Left renal cortex interstitium (tissue), 4 donors: ENCODE measurements around the gene LRRC8D. TPM values are rescaled to one million over a fixed set of nuclear protein-coding genes. Genes with fewer than 3 reads are reported as not detected.
A peak's percentile ranks its signal among the peaks of the same experiment; 100 is the strongest.

Experiments used
- DNase-seq, 4 donors: peaks; one replicate each; pipeline ENCODE4 v3.0.0-alpha.2; 2013; ENCODE audit warnings: low read depth in 4 of 4, low spot score in 2 of 4, missing footprints in 1 of 4
- polyA plus RNA-seq, 4 donors: library from polyadenylated mRNA; unstranded; fragments of 120-200 nt; gene quantifications; one replicate each; pipeline ENCODE4 v1.2.1, GENCODE V29; 2013; ENCODE audit not compliant: insufficient read length in 4 of 4

LRRC8D gene
- polyA plus RNA-seq, 4 donors, result 35.3 to 40.7 (median 38.1) TPM

- no peak for DNase-seq
These were observed 44.9 kb downstream of the LRRC8D start for GRCh38 chr1:89865498-89866382.

DNA sequence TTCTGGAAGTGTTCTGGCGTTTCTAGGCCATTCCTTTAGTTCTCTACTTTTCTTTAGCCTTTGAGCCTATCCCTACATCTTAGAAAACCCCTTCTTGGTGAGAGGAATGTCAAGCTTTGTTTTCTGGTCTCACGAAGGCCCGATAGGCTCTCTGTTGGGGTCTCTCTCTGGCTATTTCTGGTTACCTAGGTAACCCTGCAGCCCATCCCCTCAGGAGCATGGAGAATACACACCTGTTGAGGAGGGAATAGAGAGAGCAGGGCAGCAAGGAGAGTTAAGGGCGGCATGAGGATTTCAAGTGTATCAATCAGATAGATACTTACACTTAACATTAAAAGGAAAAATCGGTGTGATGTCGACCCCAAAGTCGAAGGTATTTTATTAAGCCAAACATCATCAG, 45.7 kb downstream of the LRRC8D start:
- no peak for DNase-seq

- no peak for DNase-seq
These were observed 50.2 kb downstream of the LRRC8D start for GRCh38 chr1:89870998-89871397.

DNA sequence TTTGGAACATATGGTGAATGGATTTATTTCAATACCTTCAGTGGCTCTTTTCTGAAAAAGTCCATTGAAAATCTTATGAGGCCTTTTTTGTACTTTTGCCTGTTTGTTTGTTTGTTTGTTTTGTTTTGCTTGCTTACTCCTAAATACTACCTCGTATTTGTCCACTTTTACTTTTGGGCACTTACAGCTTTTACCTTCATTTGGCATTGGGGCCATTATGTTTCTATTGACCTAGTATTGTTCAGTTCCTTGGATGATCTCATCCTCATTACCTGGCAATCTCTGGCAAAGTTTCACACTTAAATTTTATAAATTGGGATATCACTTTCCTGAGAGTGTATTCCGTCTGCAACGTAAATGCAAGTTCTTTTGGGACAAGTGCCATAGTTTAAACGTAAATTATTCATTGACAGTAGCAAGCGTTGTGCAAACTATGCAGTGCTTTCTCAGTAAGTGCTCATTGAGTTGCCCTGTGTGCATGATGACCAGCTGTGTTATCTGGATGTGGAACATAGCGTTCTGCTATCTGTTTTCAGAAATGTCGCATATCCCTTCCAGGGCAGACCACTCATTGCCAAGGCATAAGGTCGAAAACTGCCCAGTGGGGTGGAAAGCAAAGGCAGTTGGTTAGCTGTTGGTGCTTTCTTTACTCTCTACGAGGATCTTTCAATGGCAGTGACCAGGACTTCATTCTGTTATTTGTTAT, 51.1 kb downstream of the LRRC8D start:
- DNase-seq, result no peak

DNA sequence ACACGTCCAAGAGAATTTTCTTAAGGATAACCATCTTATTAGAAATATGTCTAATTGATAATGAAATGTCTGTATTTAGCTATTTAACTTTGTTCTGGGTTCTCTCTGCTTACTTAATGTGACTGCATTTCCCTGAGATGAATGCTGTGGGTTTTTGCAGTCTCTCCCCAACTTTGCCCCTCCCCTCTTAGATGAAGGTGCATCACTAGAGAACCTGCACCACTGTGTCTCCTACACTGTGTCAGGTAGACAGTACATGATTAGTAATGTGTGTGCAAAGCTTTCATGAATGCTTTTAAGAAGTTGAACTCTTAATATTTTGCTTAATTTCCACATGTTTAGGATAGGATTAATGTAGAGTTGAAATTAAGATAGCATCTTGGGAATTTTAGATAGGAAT, 51.7 kb downstream of the LRRC8D start:
- DNase-seq, result no peak

DNA sequence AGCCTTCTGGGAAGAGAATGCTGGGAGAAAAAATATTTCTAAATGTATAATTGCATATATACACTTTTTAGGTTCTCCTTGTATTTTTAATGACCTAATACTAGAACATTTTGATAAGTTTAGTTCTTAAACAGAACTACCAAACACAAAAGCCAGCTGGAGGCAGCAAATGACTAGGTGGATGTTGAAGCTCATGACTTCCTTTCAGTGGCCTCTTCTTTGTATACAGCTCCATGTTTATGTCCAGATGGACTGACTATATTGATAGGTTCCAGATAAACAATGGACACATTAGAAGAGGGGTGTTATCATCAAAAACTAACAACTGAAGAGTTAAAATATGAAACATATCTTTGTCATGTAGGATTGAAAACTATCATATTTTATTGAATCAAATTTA, 52.5 kb downstream of the LRRC8D start:
- DNase-seq, result no peak

DNA sequence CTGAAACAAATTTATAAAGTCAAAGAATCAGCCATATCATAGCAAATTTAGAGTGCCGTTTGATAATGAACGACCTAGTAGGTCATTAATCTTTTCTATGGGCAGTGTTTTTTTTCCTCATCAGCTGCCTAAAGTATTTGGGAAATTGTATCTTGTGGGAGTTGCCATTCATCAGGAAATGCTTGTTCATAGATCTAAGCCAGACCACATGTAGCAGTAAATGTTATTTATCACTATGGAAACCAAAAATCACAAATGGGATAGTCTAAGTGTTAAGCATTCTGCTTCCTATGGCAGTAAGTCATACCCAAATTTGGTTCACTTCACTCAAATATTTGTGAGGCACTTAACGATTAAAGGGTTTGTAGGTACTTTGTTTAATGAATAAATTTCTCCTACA, 52.9 kb downstream of the LRRC8D start:
- DNase-seq, result peak in 3 of 4 donors; percentile 52 to 56 (median 52)

DNA sequence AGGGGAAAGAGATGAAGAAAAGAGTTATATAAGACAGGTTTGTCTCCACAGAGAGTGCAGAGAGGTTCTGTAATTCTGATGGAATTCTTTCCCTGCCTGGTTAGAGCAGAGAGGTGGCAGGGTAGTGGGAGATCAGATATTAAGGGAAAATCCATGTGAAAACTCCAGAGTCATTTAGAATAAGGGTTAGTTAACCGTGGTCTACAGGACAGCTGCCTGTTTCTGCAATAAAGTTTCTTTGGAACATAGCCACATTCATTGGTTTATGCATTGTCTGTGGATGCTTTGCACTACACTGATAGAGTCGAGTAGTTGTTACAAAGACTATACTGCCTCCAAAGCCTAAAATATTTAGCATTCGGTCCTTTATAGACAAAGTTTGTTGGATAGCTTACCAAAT, 55.6 kb downstream of the LRRC8D start:
- no peak for DNase-seq

DNA sequence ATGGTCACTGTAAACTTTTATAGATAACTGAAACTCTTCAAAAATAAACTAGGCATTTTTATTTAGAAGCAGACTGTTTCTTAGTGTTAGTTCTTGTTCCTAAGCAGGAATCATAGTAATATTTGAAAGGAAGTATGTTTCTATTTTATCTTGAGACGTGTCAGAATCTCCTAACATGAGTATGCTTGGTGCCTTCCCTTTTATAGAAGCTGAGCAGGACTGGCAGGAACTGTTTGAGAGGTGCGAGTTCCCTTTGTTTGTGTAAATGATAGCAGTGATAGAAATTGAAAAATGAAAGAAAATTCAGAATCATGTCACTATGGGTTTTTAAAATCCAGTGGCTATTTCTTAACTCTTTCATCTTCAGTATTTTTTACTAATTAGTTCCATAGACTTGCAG, 56.9 kb downstream of the LRRC8D start:
- DNase-seq, result no peak

DNA sequence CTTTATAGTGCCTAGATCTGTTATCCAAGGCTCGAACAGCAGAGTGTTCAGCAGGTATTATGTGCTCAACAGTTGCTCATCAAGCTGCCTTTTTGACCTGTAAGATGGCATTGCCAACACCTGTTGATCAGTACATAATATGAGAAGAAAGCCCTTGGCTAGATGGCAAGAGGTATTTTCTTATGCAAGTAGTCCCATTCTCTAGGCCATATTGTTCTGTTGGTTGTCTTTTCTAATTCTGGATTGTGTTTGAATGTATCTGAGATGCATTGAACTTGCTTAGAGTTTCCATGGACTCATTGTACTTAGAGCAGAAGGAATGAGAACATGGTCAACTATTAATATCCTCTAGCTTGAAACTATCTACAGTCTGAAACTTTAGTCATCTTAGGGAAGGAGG, 57.4 kb downstream of the LRRC8D start:
- DNase-seq, result no peak

- no peak for DNase-seq
These were observed 59.8 kb downstream of the LRRC8D start for GRCh38 chr1:89880679-89881078.

DNA sequence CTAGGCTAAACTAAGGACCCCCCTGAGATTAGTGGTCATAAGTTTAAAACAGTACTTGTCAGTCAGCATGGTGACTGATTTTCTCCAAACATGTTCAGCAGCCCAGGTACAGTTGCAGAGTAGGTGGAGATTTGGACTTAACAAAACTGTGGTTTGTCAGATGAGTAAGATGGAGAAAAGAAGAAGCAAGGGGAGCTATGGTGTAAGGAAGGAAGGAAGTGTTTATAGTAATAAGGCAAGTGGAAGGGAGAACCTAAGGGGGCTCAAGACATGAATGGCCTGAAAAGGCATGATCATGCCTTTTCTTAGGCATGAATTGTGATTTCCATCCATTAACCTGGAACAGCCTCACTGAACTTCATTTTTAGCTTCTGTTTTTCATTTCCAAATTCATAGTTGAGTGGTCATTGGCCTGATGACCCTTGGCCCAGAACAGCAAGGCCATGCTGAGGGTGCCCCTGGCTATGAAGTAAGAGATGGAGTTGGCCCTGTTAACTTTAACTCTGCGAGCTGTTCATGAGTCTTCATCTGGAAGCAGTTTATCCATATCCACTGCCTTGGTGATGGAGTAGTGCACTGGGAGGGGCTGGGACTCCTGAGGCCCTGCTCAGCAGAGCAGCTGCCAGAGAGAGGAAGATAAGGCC, 60.7 kb downstream of the LRRC8D start:
- no peak for DNase-seq

- DNase-seq, result no peak
These were observed 61.7 kb downstream of the LRRC8D start for GRCh38 chr1:89882348-89883029.

GRCh38 chr1:89883030-89883379, 62.2 kb downstream of the LRRC8D start:
- DNase-seq, result no peak

- DNase-seq, result no peak
These were observed 64.1 kb downstream of the LRRC8D start for GRCh38 chr1:89884718-89885596.

- DNase-seq, result no peak
These were observed 66.4 kb downstream of the LRRC8D start for GRCh38 chr1:89887270-89887669.

DNA sequence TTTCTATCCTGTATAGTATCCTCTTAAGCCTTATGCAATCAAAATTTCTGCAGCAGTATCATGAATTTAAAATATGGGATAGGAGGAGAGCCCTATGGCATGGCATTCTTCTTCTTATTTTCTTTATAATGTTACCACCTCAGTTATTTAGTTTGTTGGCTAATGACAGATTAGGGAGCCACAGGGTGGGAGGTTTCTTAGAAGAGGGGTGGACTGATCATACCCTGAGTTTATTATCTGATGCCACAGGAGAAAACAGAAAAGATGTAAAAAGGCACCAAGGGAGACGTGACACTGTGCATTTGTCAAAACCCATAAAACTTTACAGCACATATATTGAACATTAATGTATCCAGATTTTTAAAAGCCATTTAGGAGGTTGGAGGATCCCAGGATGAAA, 66.9 kb downstream of the LRRC8D start:
- no peak for DNase-seq

DNA sequence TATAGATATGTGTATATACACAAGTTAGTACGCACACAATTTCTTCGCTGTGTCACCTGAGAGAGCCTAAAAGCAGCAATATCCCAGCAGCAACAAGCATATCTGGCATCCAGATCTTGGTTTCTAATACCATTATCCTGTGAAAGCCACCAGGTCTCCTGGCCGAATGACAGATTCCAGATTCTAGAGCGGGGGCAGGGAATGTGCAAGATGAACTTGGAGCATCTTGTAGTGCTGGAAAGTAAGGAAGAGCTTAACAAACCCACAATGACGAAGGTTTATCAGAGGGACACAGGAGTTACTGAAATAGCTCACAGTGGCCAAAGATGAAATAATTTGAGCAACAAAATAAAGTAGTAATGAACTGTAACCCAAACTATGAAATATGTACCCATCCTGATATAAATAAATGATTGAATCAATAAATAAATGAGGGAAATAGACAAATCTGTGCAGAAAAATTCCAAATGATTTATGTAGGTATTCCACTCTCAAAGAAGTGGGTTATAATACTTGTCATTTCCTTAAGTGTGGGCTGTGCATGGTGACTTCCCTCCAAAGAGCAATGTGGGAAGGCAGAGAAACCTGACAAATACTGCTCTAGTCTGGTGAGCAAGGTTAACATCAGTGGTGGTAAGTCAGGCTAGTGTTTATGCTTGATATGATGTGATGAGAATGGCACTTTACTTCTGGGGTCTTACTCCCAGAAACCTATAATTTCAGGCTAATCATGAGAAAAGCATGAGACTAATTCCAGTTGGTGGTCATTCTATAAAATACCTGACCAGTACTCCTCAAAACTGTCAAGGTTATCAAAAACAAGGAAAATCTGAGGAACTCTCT, 67.9 kb downstream of the LRRC8D start:
- no peak for DNase-seq

DNA sequence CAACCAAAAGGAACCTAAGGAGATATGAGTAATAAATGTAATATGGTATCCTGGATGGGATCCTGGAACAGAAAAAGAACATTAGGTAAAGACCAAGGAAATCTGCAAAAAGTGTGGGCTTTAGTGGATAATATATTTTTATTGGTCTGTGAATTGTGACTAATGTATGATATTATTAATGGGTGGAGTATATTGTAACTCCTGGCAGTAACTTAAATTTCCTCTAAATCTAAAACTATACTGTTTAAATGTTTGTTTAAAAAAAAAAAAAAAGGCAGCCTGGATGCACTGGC, 68.4 kb downstream of the LRRC8D start:
- no peak for DNase-seq
